HepG2 (cell line): ENCODE data around the gene ING5. TPM values are rescaled to one million over a fixed set of nuclear protein-coding genes. Genes with fewer than 3 reads are reported as not detected.

Experiments
- FOXC1 ChIP-seq: sonication (generic); formaldehyde crosslinking; IDR thresholded peaks from 2 replicates; pipeline ENCODE4 v1.8.0; 2022; ENCODE audit warnings: mild to moderate bottlenecking, missing genetic modification reagents, borderline replicate concordance
- FOXK1 ChIP-seq: sonication (generic); formaldehyde crosslinking; IDR thresholded peaks from 2 replicates; pipeline ENCODE4 v1.4.0; 2020; ENCODE audit warnings: low read depth, missing genetic modification reagents, borderline replicate concordance
- GATAD1 ChIP-seq: IDR thresholded peaks from 2 replicates; pipeline ENCODE4 v1.6.1; 2016; ENCODE audit warnings: missing genetic modification reagents, missing compliant biosample characterization
- HNRNPLL ChIP-seq: fragments of 200-400 bp; formaldehyde crosslinking; IDR thresholded peaks from 2 replicates; pipeline ENCODE4 v1.6.1; 2017; ENCODE audit warnings: mild to moderate bottlenecking, low read depth, low read length; ENCODE audit not compliant: poor library complexity, severe bottlenecking
- KDM2A ChIP-seq: sonication (generic); formaldehyde crosslinking; IDR thresholded peaks from 2 replicates; pipeline ENCODE4 v1.4.0; 2020; ENCODE audit warnings: low read depth, missing genetic modification reagents, borderline replicate concordance
- KLF6 ChIP-seq: IDR thresholded peaks from 2 replicates; pipeline ENCODE4 v1.8.0; 2016; ENCODE audit warnings: missing biosample characterization, missing genetic modification reagents
- MZF1 ChIP-seq: sonication (generic); formaldehyde crosslinking; IDR thresholded peaks from 2 replicates; pipeline ENCODE4 v1.8.1; 2023; ENCODE audit warnings: mild to moderate bottlenecking, missing genetic modification reagents, borderline replicate concordance
- PHF21A ChIP-seq: sonication (generic); formaldehyde crosslinking; IDR thresholded peaks from 2 replicates; pipeline ENCODE4 v1.5.0; 2020; ENCODE audit warnings: mild to moderate bottlenecking, missing genetic modification reagents
- SKI ChIP-seq: fragments of 450-650 bp; IDR thresholded peaks from one replicate; pipeline ENCODE4 v1.6.1; 2018; ENCODE audit warnings: mild to moderate bottlenecking; ENCODE audit not compliant: partially characterized antibody
- SMAD3 ChIP-seq: sonication (generic); formaldehyde crosslinking; IDR thresholded peaks from 2 replicates; pipeline ENCODE4 v1.4.0; 2020; ENCODE audit warnings: missing genetic modification reagents
- ZBTB38 ChIP-seq: sonication (generic); formaldehyde crosslinking; IDR thresholded peaks from 2 replicates; pipeline ENCODE4 v1.5.1; 2020; ENCODE audit warnings: mild to moderate bottlenecking, missing genetic modification reagents
- ZMYM2 ChIP-seq: sonication (generic); formaldehyde crosslinking; IDR thresholded peaks from 2 replicates; pipeline ENCODE4 v1.8.0; 2022; ENCODE audit warnings: mild to moderate bottlenecking, missing genetic modification reagents
- ZNF329 ChIP-seq: sonication (generic); formaldehyde crosslinking; IDR thresholded peaks from 2 replicates; pipeline ENCODE4 v1.9.0; 2021; ENCODE audit warnings: low read depth, mild to moderate bottlenecking, missing genetic modification reagents
- ZNF430 ChIP-seq: sonication (generic); formaldehyde crosslinking; IDR thresholded peaks from 2 replicates; pipeline ENCODE4 v1.9.0; 2021; ENCODE audit warnings: mild to moderate bottlenecking, missing genetic modification reagents
- ZNF614 ChIP-seq: IDR thresholded peaks from 2 replicates; pipeline ENCODE4 v1.6.1; 2018; ENCODE audit warnings: missing biosample characterization, missing genetic modification reagents, inconsistent platforms, borderline replicate concordance
- ZNF781 ChIP-seq: sonication (generic); formaldehyde crosslinking; IDR thresholded peaks from 2 replicates; pipeline ENCODE4 v1.5.1; 2020; ENCODE audit warnings: borderline replicate concordance, mild to moderate bottlenecking, missing genetic modification reagents; ENCODE audit errors: not compliant biosample characterization
- polyA plus RNA-seq, 8 experiments: library from polyadenylated mRNA; depleted of rRNA in 3 of 8; stranded (reverse) in 7 of 8; unstranded in 1 of 8; fragments of >200 nt; fragmentation: Illumina TruSeq in 4 of 8; extraction: Trizol in 4 of 8; gene quantifications; 2 replicates each; pipeline versions ENCODE4 v1.2.1 to v1.2.3, GENCODE V29; 2011 to 2016; ENCODE audit warnings: low read depth in 4 of 8, missing spikeins in 1 of 8, mixed read lengths in 1 of 8; ENCODE audit not compliant: insufficient read depth in 1 of 8
- total RNA-seq, 5 experiments: library from RNA; depleted of rRNA; stranded (reverse); fragments of >200 nt; fragmentation: Illumina TruSeq; extraction: Trizol; gene quantifications; 2 replicates each; pipeline ENCODE4 v1.2.3, GENCODE V29; 2016; ENCODE audit warnings: low read depth in 1 of 5
- TF ChIP-seq, protein P1 (sequence below): IDR thresholded peaks from 2 replicates; pipeline ENCODE4 v1.4.0; 2020; ENCODE audit warnings: mild to moderate bottlenecking, missing genetic modification reagents
- TF ChIP-seq, protein P2 (sequence below): sonication (generic); formaldehyde crosslinking; IDR thresholded peaks from 2 replicates; pipeline ENCODE4 v1.4.0; 2020; ENCODE audit warnings: mild to moderate bottlenecking, missing genetic modification reagents
- TF ChIP-seq, protein P3 (sequence below): sonication (generic); formaldehyde crosslinking; IDR thresholded peaks from 2 replicates; pipeline ENCODE4 v1.8.1; 2023; ENCODE audit warnings: missing genetic modification reagents, mild to moderate bottlenecking, borderline replicate concordance
- TF ChIP-seq, protein P4 (sequence below): sonication (generic); formaldehyde crosslinking; IDR thresholded peaks from 2 replicates; pipeline ENCODE4 v1.4.0; 2020; ENCODE audit warnings: missing genetic modification reagents

Gene ING5
- total and polyA plus RNA-seq, 2 of the 13 experiments (the other 11 are each of a cell fraction or from before 2014, with no cell fraction given) = 61.9 to 71.9 TPM

DNA sequence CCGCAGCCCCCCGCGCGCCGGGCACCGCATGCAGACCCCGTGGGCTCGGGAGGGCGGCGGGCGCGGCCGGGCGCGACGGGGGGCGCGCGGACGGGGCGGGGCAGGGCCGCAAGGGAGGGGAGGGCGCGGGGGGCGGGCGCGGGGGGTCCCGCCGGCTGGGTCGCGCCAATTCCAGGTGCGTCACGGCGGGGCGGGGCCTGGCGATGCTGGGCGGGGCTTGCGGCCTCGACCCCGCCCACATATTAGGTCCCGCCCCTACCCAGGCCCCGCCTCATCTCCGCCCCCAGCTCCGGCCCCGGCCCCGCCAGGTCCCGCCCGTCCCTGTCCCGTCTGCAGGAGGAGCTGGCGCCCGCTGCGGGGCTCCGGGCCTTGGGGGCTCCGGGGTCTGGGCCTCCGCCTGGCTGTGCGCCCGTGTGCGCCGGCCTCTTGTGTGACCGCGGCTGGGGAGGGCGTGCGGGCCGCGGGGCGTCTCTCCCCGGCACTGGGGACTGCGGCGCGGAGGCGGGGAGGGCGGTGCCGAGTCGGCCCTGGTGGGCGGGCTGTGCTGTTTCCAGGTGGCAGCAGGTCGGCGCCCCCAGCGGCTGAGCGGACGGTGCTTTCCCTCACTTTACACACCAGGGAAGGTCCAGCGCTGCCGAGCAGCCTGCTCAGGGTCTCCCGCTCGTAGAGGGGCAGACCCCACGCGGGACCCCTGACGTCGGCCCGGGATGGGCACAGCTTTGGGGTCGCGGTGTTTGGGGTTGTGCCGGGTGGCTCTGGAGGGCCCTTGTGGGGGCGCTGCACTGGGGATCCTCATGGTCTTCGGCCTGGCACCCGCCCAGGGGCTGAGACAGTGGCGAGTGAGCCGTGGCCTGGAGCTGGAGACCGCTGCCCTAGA, 554 bp downstream of the ING5 start (continued):
- TF ChIP-seq, protein P1, sequence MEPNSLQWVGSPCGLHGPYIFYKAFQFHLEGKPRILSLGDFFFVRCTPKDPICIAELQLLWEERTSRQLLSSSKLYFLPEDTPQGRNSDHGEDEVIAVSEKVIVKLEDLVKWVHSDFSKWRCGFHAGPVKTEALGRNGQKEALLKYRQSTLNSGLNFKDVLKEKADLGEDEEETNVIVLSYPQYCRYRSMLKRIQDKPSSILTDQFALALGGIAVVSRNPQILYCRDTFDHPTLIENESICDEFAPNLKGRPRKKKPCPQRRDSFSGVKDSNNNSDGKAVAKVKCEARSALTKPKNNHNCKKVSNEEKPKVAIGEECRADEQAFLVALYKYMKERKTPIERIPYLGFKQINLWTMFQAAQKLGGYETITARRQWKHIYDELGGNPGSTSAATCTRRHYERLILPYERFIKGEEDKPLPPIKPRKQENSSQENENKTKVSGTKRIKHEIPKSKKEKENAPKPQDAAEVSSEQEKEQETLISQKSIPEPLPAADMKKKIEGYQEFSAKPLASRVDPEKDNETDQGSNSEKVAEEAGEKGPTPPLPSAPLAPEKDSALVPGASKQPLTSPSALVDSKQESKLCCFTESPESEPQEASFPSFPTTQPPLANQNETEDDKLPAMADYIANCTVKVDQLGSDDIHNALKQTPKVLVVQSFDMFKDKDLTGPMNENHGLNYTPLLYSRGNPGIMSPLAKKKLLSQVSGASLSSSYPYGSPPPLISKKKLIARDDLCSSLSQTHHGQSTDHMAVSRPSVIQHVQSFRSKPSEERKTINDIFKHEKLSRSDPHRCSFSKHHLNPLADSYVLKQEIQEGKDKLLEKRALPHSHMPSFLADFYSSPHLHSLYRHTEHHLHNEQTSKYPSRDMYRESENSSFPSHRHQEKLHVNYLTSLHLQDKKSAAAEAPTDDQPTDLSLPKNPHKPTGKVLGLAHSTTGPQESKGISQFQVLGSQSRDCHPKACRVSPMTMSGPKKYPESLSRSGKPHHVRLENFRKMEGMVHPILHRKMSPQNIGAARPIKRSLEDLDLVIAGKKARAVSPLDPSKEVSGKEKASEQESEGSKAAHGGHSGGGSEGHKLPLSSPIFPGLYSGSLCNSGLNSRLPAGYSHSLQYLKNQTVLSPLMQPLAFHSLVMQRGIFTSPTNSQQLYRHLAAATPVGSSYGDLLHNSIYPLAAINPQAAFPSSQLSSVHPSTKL (CRISPR knock-in tag) = peak; percentile 34; the same call in 1 of the 2 replicates
- peak; percentile 88 for TF ChIP-seq ZBTB38 (CRISPR knock-in tag)
- no peak; the same call in 1 of the 2 replicates for TF ChIP-seq MZF1
- peak; percentile 63; the same call in 1 of the 2 replicates for TF ChIP-seq PHF21A
- TF ChIP-seq, protein P2, sequence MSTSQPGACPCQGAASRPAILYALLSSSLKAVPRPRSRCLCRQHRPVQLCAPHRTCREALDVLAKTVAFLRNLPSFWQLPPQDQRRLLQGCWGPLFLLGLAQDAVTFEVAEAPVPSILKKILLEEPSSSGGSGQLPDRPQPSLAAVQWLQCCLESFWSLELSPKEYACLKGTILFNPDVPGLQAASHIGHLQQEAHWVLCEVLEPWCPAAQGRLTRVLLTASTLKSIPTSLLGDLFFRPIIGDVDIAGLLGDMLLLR (CRISPR knock-in tag) = peak; percentile 51; the same call in 1 of the 2 replicates
- TF ChIP-seq FOXC1 (CRISPR knock-in tag) = peak; percentile 89
- TF ChIP-seq ZNF329 (CRISPR knock-in tag) = no peak
- TF ChIP-seq GATAD1 (CRISPR knock-in tag) = peak; percentile 51; the same call in 1 of the 2 replicates
- 0 out of 2 replicates have a peak, but pooled peaks have one; percentile 24 for TF ChIP-seq ZMYM2 (CRISPR knock-in tag)
- peak; percentile 80 for TF ChIP-seq ZNF430 (CRISPR knock-in tag)
- TF ChIP-seq, protein P3, sequence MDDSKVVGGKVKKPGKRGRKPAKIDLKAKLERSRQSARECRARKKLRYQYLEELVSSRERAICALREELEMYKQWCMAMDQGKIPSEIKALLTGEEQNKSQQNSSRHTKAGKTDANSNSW (CRISPR knock-in tag) = peak; percentile 2; the same call in 1 of the 2 replicates
- TF ChIP-seq KDM2A (CRISPR knock-in tag) = peak; percentile 86
- TF ChIP-seq ZNF614 (CRISPR knock-in tag) = 0 out of 2 replicates have a peak, but pooled peaks have one; percentile 40
- TF ChIP-seq SMAD3 (CRISPR knock-in tag) = 0 out of 2 replicates have a peak, but pooled peaks have one; percentile 36
- no peak for TF ChIP-seq ZNF781 (CRISPR knock-in tag)
- TF ChIP-seq SKI = peak; percentile 67
- TF ChIP-seq, protein P4, sequence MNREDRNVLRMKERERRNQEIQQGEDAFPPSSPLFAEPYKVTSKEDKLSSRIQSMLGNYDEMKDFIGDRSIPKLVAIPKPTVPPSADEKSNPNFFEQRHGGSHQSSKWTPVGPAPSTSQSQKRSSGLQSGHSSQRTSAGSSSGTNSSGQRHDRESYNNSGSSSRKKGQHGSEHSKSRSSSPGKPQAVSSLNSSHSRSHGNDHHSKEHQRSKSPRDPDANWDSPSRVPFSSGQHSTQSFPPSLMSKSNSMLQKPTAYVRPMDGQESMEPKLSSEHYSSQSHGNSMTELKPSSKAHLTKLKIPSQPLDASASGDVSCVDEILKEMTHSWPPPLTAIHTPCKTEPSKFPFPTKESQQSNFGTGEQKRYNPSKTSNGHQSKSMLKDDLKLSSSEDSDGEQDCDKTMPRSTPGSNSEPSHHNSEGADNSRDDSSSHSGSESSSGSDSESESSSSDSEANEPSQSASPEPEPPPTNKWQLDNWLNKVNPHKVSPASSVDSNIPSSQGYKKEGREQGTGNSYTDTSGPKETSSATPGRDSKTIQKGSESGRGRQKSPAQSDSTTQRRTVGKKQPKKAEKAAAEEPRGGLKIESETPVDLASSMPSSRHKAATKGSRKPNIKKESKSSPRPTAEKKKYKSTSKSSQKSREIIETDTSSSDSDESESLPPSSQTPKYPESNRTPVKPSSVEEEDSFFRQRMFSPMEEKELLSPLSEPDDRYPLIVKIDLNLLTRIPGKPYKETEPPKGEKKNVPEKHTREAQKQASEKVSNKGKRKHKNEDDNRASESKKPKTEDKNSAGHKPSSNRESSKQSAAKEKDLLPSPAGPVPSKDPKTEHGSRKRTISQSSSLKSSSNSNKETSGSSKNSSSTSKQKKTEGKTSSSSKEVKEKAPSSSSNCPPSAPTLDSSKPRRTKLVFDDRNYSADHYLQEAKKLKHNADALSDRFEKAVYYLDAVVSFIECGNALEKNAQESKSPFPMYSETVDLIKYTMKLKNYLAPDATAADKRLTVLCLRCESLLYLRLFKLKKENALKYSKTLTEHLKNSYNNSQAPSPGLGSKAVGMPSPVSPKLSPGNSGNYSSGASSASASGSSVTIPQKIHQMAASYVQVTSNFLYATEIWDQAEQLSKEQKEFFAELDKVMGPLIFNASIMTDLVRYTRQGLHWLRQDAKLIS (CRISPR knock-in tag) = peak; percentile 81; the same call in 1 of the 2 replicates
- TF ChIP-seq HNRNPLL = peak; percentile 74
- peak; percentile 50; the same call in 1 of the 2 replicates for TF ChIP-seq FOXK1
- TF ChIP-seq KLF6 (CRISPR knock-in tag) = peak; percentile 46; the same call in 1 of the 2 replicates
